Caco-2 (cell line): ENCODE data around the gene GMPS. TPM values are rescaled to one million over a fixed set of nuclear protein-coding genes. Genes with fewer than 3 reads are reported as not detected.

Experiments used
- BruUV-seq: library from RNA; stranded (reverse); fragments of 400-500 nt; replicated peaks from 2 replicates; lab custom pipeline; 2021; lab: Mats Ljungman, UMichigan
- CTCF ChIA-PET: fragments of 300-600 bp; sonication (Branson Sonifier 250); formaldehyde crosslinking; loops from one replicate; lab custom pipeline; 2022; ENCODE audit warnings: antibody characterized with exemption; lab: Charles Lee
- POLR2A ChIA-PET: fragments of 300-600 bp; sonication (Branson Sonifier 250); formaldehyde crosslinking; loops from one replicate; lab custom pipeline; 2022; ENCODE audit warnings: antibody characterized with exemption; lab: Charles Lee
- DNase-seq, 2 experiments: peaks; one replicate each; pipeline versions ENCODE4 v3.0.0 to v3.0.0-alpha.2; 2020 to 2022
- H3K27me3 ChIP-seq: replicated peaks from 2 replicates; pipeline ENCODE4 v1.6.0; 2011; ENCODE audit warnings: low read length; ENCODE audit not compliant: control insufficient read depth, insufficient read depth
- H3K36me3 ChIP-seq: 2 replicates; pipeline ENCODE4 v1.5.1; 2011; ENCODE audit warnings: low read length; ENCODE audit not compliant: control insufficient read depth, insufficient read depth
- H3K4me1 ChIP-seq: fragments of 250-450 bp; sonication (Bioruptor Pico); 2 replicates; pipeline ENCODE4 v1.5.1; 2020; ENCODE audit warnings: mild to moderate bottlenecking
- H3K4me3 ChIP-seq: 2 replicates; pipeline ENCODE4 v1.5.1; 2011; ENCODE audit warnings: low read depth, mild to moderate bottlenecking, control low read depth, low read length
- H3K9me3 ChIP-seq: fragments of 250-450 bp; sonication (Bioruptor Pico); 2 replicates; pipeline ENCODE4 v1.5.1; 2020; ENCODE audit warnings: mild to moderate bottlenecking, moderate library complexity
- H3K27ac Mint-ChIP-seq: one replicate; pipeline ENCODE4 v1.8.0; 2022; ENCODE audit warnings: mixed read lengths; ENCODE audit not compliant: unreplicated experiment
- H3K27me3 Mint-ChIP-seq: one replicate; pipeline ENCODE4 v1.8.0; 2022; ENCODE audit warnings: mixed read lengths; ENCODE audit not compliant: insufficient read depth, unreplicated experiment
- H3K36me3 Mint-ChIP-seq: one replicate; pipeline ENCODE4 v1.8.0; 2022; ENCODE audit warnings: mild to moderate bottlenecking, mixed read lengths; ENCODE audit not compliant: insufficient read depth, unreplicated experiment
- H3K4me1 Mint-ChIP-seq: one replicate; pipeline ENCODE4 v1.8.0; 2022; ENCODE audit warnings: low read depth, mixed read lengths; ENCODE audit not compliant: unreplicated experiment
- H3K4me3 Mint-ChIP-seq: one replicate; pipeline ENCODE4 v1.8.0; 2022; ENCODE audit warnings: mild to moderate bottlenecking, moderate library complexity, mixed read lengths; ENCODE audit not compliant: unreplicated experiment
- H3K9me3 Mint-ChIP-seq: one replicate; pipeline ENCODE4 v1.8.0; 2022; ENCODE audit warnings: mixed read lengths; ENCODE audit not compliant: unreplicated experiment
- CTCF ChIP-seq, 2 experiments: fragments of 200-600 bp in 1 of 2; IDR thresholded peaks; 1 replicate in 1 of 2; 2 replicates in 1 of 2; pipeline versions ENCODE4 v1.5.1 to v1.8.0; 2011 to 2022; ENCODE audit warnings: antibody characterized with exemption in 1 of 2, control low read depth in 1 of 2, inconsistent platforms in 1 of 2, low read depth in 1 of 2, low read length in 1 of 2, mild to moderate bottlenecking in 1 of 2, moderate library complexity in 1 of 2; ENCODE audit not compliant: insufficient read depth in 1 of 2, severe bottlenecking in 1 of 2, unreplicated experiment in 1 of 2
- intact Hi-C: fragments of 100-400 bp; cut with micrococcal nuclease; formaldehyde crosslinking; loops from one replicate; pipeline ENCODE4 v1.10.0; 2022; ENCODE audit not compliant: unreplicated experiment
- total RNA-seq: library from RNA; stranded (reverse); gene quantifications from 2 replicates; pipeline ENCODE4 v1.2.3, GENCODE V29; 2022

The GMPS gene
- total RNA-seq, 1 experiment from 2014 or later = 102 TPM

- Histone ChIP-seq H3K27me3 (no peaks in the 10 kb centered on the region), H3K4me3 (no peak overlapping the region), H3K9me3 (no peaks in the 10 kb centered on the region), H3K4me1 (0 out of 2 replicates have a peak, but pooled peaks cover 4% of the 10 kb centered on the region), H3K36me3 (no peaks in the 10 kb centered on the region)
- CTCF ChIA-PET = no interaction called here
- no peak for DNase-seq
- Mint-ChIP-seq H3K4me3 (no peak overlapping the region), H3K4me1 (peaks cover 7% of the 10 kb centered on the region), H3K36me3 (no peaks in the 10 kb centered on the region), H3K9me3 (no peaks in the 10 kb centered on the region), H3K27ac (no peak overlapping the region), H3K27me3 (peaks cover 11% of the 10 kb centered on the region)
- no TSS peak for BruUV-seq
- intact Hi-C loops = no loop called here
- POLR2A ChIA-PET = no interaction called here
- TF ChIP-seq CTCF (IDR thresholded peaks at IDR 0.05; ENCODE audit: insufficient read depth in 1 of 2, low read depth in 1 of 2, low read length in 1 of 2, severe bottlenecking in 1 of 2, unreplicated experiment in 1 of 2) = no peak
Observed at GRCh38 chr3:155991847-155992246, 121.4 kb downstream of the GMPS start.

Other genes with a start within 250 kb of the GMPS start
- gene PLCH1, start 125.6 kb upstream of the GMPS start, total RNA-seq = 2.8 and 3.1 TPM in 2 replicates
- gene C3orf33, start 64.4 kb upstream of the GMPS start, total RNA-seq = 4.2 and 5.4 TPM in 2 replicates
- 19.6 TPM in 2 replicates for gene SLC33A1, start 16.2 kb upstream of the GMPS start, total RNA-seq
- 0.14 and 0.44 TPM in 2 replicates for gene KCNAB1, start 249.9 kb downstream of the GMPS start, total RNA-seq